ENCODE data around the gene TBCK. TPM values are rescaled to one million over a fixed set of nuclear protein-coding genes. Genes with fewer than 3 reads are reported as not detected.
"Not testable (repeated sequence)": the region's sequence is repeated elsewhere in the genome, so short reads cannot be mapped to it uniquely, and the experiment has no call there.

The TBCK gene
- polyA plus RNA-seq, 10 donors: 20.5 to 35.6 (median 25.0) TPM

GRCh38 chr4:106126062-106126461 is 189.9 kb downstream of the TBCK start:
- no peak for DNase-seq

- DNase-seq: not testable (repeated sequence)
Observed at GRCh38 chr4:106119949-106120555, 196.0 kb downstream of the TBCK start.

GRCh38 chr4:106116025-106116424 is 200.0 kb downstream of the TBCK start:
- no peak for DNase-seq

GRCh38 chr4:106114270-106114669 is 201.7 kb downstream of the TBCK start:
- no peak for DNase-seq

GRCh38 chr4:106111778-106112469 is 204.1 kb downstream of the TBCK start:
- DNase-seq: not testable (repeated sequence)

GRCh38 chr4:106109929-106110328 is 206.1 kb downstream of the TBCK start:
- DNase-seq: no peak

- DNase-seq: no peak
Observed at GRCh38 chr4:106105697-106106096, 210.3 kb downstream of the TBCK start.

GRCh38 chr4:106104276-106104675 is 211.7 kb downstream of the TBCK start:
- DNase-seq: no peak

- no peak for DNase-seq
Observed at GRCh38 chr4:106096454-106096853, 219.6 kb downstream of the TBCK start.

- no peak for DNase-seq
Observed at GRCh38 chr4:106095408-106095807, 220.6 kb downstream of the TBCK start.

GRCh38 chr4:106092361-106093040 is 223.5 kb downstream of the TBCK start:
- no peak for DNase-seq

GRCh38 chr4:106090826-106091225 is 225.2 kb downstream of the TBCK start:
- peak in 1 of 3 donors; percentile 3 for DNase-seq

GRCh38 chr4:106083065-106083464 is 232.9 kb downstream of the TBCK start:
- DNase-seq: no peak

- DNase-seq: no peak
Observed at GRCh38 chr4:106080376-106080775, 235.6 kb downstream of the TBCK start.

- DNase-seq: no peak
Observed at GRCh38 chr4:106079616-106080015, 236.4 kb downstream of the TBCK start.

- no peak for DNase-seq
Observed at GRCh38 chr4:106065018-106065417, 251.0 kb downstream of the TBCK start.

- no peak for DNase-seq
Observed at GRCh38 chr4:106063009-106063408, 253.0 kb downstream of the TBCK start.

- peak in 1 of 3 donors; percentile 37 for DNase-seq
Observed at GRCh38 chr4:106062452-106062875, 253.5 kb downstream of the TBCK start.

- DNase-seq: no peak
Observed at GRCh38 chr4:106058921-106059320, 257.1 kb downstream of the TBCK start.

GRCh38 chr4:106056914-106057313 is 259.1 kb downstream of the TBCK start:
- no peak for DNase-seq

GRCh38 chr4:106051514-106051913 is 264.5 kb downstream of the TBCK start:
- no peak for DNase-seq

- no peak for DNase-seq
Observed at GRCh38 chr4:106049490-106049889, 266.5 kb downstream of the TBCK start.

Data from muscle of back (tissue), 11 donors.